CD14-positive monocyte (primary cell): ENCODE results near the gene CACNA2D2. TPM values are rescaled to one million over a fixed set of nuclear protein-coding genes. Genes with fewer than 3 reads are reported as not detected.

ENCODE experiments used
- DNase-seq, 3 donors: peaks; one replicate each; pipeline ENCODE4 v3.0.0-alpha.2; 2011 to 2022
- H2AFZ ChIP-seq: 2 replicates; pipeline ENCODE4 v1.6.0; 2012; ENCODE audit warnings: mild to moderate bottlenecking, low read depth, low read length, inconsistent platforms; ENCODE audit not compliant: insufficient read depth, poor library complexity, severe bottlenecking
- H3K27ac ChIP-seq, 2 donors: 1 replicate in 1 of 2; 2 replicates in 1 of 2; pipeline ENCODE4 v1.5.1; 2012 to 2013; ENCODE audit warnings: low read length in 2 of 2, control low read depth in 1 of 2, inconsistent platforms in 1 of 2, low read depth in 1 of 2, mild to moderate bottlenecking in 1 of 2
- H3K27me3 ChIP-seq, 2 donors: one replicate each; pipeline versions ENCODE4 v1.6.0 to v1.6.1; 2011 to 2013; ENCODE audit warnings: low read length in 2 of 2; ENCODE audit not compliant: control insufficient read depth in 2 of 2, insufficient read depth in 2 of 2
- H3K36me3 ChIP-seq, 2 donors: replicated peaks in 1 of 2; 1 replicate in 1 of 2; 2 replicates in 1 of 2; pipeline versions ENCODE4 v1.5.1 to v1.6.1; 2012 to 2013; ENCODE audit warnings: low read length in 2 of 2, control low read depth in 1 of 2, inconsistent platforms in 1 of 2, mild to moderate bottlenecking in 1 of 2; ENCODE audit not compliant: insufficient read depth in 2 of 2, control insufficient read depth in 1 of 2
- H3K4me1 ChIP-seq, 2 donors: 1 replicate in 1 of 2; 2 replicates in 1 of 2; pipeline versions ENCODE4 v1.5.1 to v1.6.1; 2012 to 2013; ENCODE audit warnings: low read length in 2 of 2, control low read depth in 1 of 2, inconsistent platforms in 1 of 2, mild to moderate bottlenecking in 1 of 2, moderate library complexity in 1 of 2; ENCODE audit not compliant: insufficient read depth in 2 of 2, control insufficient read depth in 1 of 2
- H3K4me2 ChIP-seq: replicated peaks from 2 replicates; pipeline ENCODE3; 2012; ENCODE audit warnings: low read length, moderate library complexity, mild to moderate bottlenecking; ENCODE audit not compliant: poor library complexity, severe bottlenecking; ENCODE audit errors: extremely low read depth
- H3K4me3 ChIP-seq, 3 experiments: fragments of 200-600 bp in 1 of 3; sonication (generic) in 1 of 3; replicated peaks in 1 of 3; 1 replicate in 2 of 3; 2 replicates in 1 of 3; pipeline ENCODE4 v1.5.1; 2011 to 2013; ENCODE audit warnings: low read length in 3 of 3, mild to moderate bottlenecking in 3 of 3, control low read depth in 2 of 3, low read depth in 2 of 3, inconsistent platforms in 1 of 3, moderate library complexity in 1 of 3
- H3K79me2 ChIP-seq: 2 replicates; pipeline ENCODE4 v1.6.0; 2012; ENCODE audit warnings: mild to moderate bottlenecking, control low read depth, inconsistent platforms, low read length, moderate library complexity; ENCODE audit not compliant: insufficient read depth
- H3K9ac ChIP-seq: 2 replicates; pipeline ENCODE4 v1.6.0; 2017; ENCODE audit warnings: low read length, mild to moderate bottlenecking; ENCODE audit not compliant: insufficient read depth, poor library complexity, severe bottlenecking
- H3K9me3 ChIP-seq, 2 donors: replicated peaks in 1 of 2; 1 replicate in 1 of 2; 2 replicates in 1 of 2; pipeline versions ENCODE4 v1.5.1 to v1.6.1; 2012 to 2013; ENCODE audit warnings: low read length in 2 of 2, control low read depth in 1 of 2; ENCODE audit not compliant: control insufficient read depth in 1 of 2, insufficient read depth in 1 of 2
- H4K20me1 ChIP-seq: 2 replicates; pipeline ENCODE4 v1.6.0; 2012; ENCODE audit warnings: mild to moderate bottlenecking, low read length, control low read depth, moderate library complexity; ENCODE audit not compliant: insufficient read depth
- H3K27ac Mint-ChIP-seq, 7 donors: one replicate each; pipeline ENCODE4 v1.8.0; 2020; ENCODE audit warnings: mild to moderate bottlenecking in 7 of 7, mixed read lengths in 7 of 7, moderate library complexity in 6 of 7, inconsistent platforms in 2 of 7
- H3K27me3 Mint-ChIP-seq, 3 donors: one replicate each; pipeline ENCODE4 v1.8.0; 2021 to 2022; ENCODE audit warnings: low read depth in 3 of 3, mild to moderate bottlenecking in 3 of 3, mixed read lengths in 3 of 3, moderate library complexity in 3 of 3, inconsistent platforms in 1 of 3
- H3K36me3 Mint-ChIP-seq, 2 donors: one replicate each; pipeline ENCODE4 v1.8.0; 2020; ENCODE audit warnings: mixed read lengths in 2 of 2, inconsistent platforms in 1 of 2, mild to moderate bottlenecking in 1 of 2
- H3K4me1 Mint-ChIP-seq: one replicate; pipeline ENCODE4 v1.8.0; 2020; ENCODE audit warnings: mild to moderate bottlenecking, mixed read lengths
- H3K4me3 Mint-ChIP-seq, 2 donors: one replicate each; pipeline ENCODE4 v1.8.0; 2020; ENCODE audit warnings: mild to moderate bottlenecking in 2 of 2, mixed read lengths in 2 of 2, moderate library complexity in 1 of 2
- H3K9me3 Mint-ChIP-seq, 7 donors: one replicate each; pipeline ENCODE4 v1.8.0; 2020 to 2022; ENCODE audit warnings: mixed read lengths in 7 of 7, mild to moderate bottlenecking in 6 of 7, moderate library complexity in 6 of 7, inconsistent platforms in 2 of 7
- WGBS: methylation state at CpG from one replicate; pipeline ENCODE4 v1.1.5; 2013; ENCODE audit warnings: missing lambda C conversion rate; ENCODE audit not compliant: insufficient coverage; 5-methylcytosine and 5-hydroxymethylcytosine counted together
- intact Hi-C, 2 donors: fragments of 100-400 bp; cut with micrococcal nuclease; formaldehyde crosslinking; loops; one replicate each; pipeline versions ENCODE4 v1.15.0 to v1.15.1; 2023
- polyA plus RNA-seq, 3 donors: library from polyadenylated mRNA; depleted of rRNA in 1 of 3; unstranded in 2 of 3; stranded (reverse) in 1 of 3; fragments of 300-500 nt in 2 of 3; fragments of >200 nt in 1 of 3; fragmentation: Illumina TruSeq in 2 of 3; gene quantifications; 1 replicate in 2 of 3; 2 replicates in 1 of 3; pipeline ENCODE4 v1.2.3, GENCODE V29; 2012 to 2021
- TF ChIP-seq, protein P1 (sequence below): fragments of 200-600 bp; IDR thresholded peaks from one replicate; pipeline ENCODE4 v1.8.0; 2022; ENCODE audit warnings: antibody characterized with exemption, mild to moderate bottlenecking

CACNA2D2 gene
- polyA plus RNA-seq, 3 donors: 0.09 to 0.16 TPM; not detected in 1

DNA sequence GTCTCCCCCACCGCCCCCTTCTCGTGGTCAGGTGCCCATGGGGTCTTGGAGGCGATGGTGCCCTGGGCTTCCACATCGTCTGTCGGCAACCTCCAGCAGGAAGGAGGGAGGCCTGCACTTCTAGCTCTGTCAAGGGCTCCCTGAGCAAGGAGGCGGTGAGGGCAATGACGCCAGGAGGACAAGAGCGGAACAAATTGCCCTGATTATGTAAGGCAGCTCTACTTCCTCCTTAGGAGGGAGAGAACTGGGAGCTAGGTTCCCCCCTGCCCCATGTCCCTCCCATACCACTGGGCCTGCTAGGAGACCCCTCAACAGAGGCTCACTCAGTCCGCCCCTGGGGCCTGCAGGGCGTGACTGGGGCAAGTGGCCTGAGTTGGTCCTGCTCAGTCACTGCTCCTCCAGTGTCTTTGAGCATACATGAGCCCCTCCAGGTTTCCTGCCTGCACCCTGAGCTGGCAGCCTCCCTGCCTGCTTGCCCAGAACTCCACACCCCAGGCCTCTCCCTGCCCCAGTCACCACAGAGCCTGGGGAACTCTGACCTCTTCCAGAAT lies 56.1 kb downstream of the CACNA2D2 start:
- Mint-ChIP-seq H3K4me3 (no peak overlapping the region), H3K27me3 (peaks cover 0 to 3% (median 1%) of the 10 kb centered on the region in 3 donors), H3K9me3 (no peaks in the 10 kb centered on the region), H3K4me1 (peaks cover 37% of the 10 kb centered on the region), H3K36me3 (no peaks in the 10 kb centered on the region), H3K27ac (peak overlapping the region; percentile 91 to 97 (median 96))
- Histone ChIP-seq H3K4me2 (no peak overlapping the region), H3K79me2 (no peaks in the 10 kb centered on the region), H3K9ac (peak overlapping the region; percentile 11), H3K4me1 (peaks cover 22 to 38% of the 10 kb centered on the region in 2 donors), H3K4me3 (no peak overlapping the region), H3K27me3 (no peaks in the 10 kb centered on the region), H3K9me3 (no peaks in the 10 kb centered on the region), H4K20me1 (no peaks in the 10 kb centered on the region), H3K27ac (peak overlapping the region; percentile 65 to 76), H2AFZ (peak overlapping the region; percentile 16), H3K36me3 (no peaks in the 10 kb centered on the region)
- TF ChIP-seq, protein P1, sequence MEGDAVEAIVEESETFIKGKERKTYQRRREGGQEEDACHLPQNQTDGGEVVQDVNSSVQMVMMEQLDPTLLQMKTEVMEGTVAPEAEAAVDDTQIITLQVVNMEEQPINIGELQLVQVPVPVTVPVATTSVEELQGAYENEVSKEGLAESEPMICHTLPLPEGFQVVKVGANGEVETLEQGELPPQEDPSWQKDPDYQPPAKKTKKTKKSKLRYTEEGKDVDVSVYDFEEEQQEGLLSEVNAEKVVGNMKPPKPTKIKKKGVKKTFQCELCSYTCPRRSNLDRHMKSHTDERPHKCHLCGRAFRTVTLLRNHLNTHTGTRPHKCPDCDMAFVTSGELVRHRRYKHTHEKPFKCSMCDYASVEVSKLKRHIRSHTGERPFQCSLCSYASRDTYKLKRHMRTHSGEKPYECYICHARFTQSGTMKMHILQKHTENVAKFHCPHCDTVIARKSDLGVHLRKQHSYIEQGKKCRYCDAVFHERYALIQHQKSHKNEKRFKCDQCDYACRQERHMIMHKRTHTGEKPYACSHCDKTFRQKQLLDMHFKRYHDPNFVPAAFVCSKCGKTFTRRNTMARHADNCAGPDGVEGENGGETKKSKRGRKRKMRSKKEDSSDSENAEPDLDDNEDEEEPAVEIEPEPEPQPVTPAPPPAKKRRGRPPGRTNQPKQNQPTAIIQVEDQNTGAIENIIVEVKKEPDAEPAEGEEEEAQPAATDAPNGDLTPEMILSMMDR: no peak
- intact Hi-C loops: no loop called here
- peak; percentile 80 to 83 (median 83) for DNase-seq
- 43% methylated on average over 9 of the region's 10 CpGs for WGBS

DNA sequence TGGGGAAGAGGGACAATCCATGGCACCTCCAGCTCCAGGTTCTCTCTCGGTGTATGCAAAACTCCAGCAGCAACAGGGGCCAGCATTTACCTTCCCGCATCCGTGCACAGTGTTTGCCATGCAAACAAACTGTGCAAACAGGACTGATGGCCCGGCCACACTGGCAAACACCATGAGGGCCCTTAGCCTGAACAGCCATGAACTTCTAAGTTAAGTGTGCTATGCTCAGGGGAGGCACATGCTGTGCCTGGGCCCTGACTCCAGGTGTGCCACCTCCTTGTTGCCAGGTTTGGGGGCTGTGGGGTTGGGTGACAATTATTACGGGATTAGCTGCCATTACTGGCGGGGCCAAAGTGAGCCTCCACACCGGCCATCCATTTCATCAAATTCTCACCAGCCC lies 57.5 kb downstream of the CACNA2D2 start:
- Histone ChIP-seq H3K4me2 (no peak overlapping the region), H3K4me3 (no peak overlapping the region), H3K9me3 (no peaks in the 10 kb centered on the region), H3K79me2 (no peaks in the 10 kb centered on the region), H4K20me1 (no peaks in the 10 kb centered on the region), H3K4me1 (peaks cover 22 to 32% of the 10 kb centered on the region in 2 donors), H3K27me3 (no peaks in the 10 kb centered on the region), H2AFZ (no peak overlapping the region), H3K36me3 (no peaks in the 10 kb centered on the region), H3K27ac (no peak overlapping the region), H3K9ac (no peak overlapping the region)
- TF ChIP-seq, protein P1: no peak
- no peak for DNase-seq
- Mint-ChIP-seq H3K4me1 (peaks cover 29% of the 10 kb centered on the region), H3K9me3 (no peaks in the 10 kb centered on the region), H3K4me3 (no peak overlapping the region), H3K36me3 (no peaks in the 10 kb centered on the region), H3K27ac (no peak overlapping the region), H3K27me3 (peaks cover 0 to 3% (median 1%) of the 10 kb centered on the region in 3 donors)
- intact Hi-C loops: no loop called here
- 93% methylated on average over 4 of the region's 7 CpGs for WGBS
